ENCODE results near the gene KLK11.
"Not testable (repeated sequence)": the region's sequence is repeated elsewhere in the genome, so short reads cannot be mapped to it uniquely, and the experiment has no call there.

KLK11 gene

GRCh38 chr19:51002542-51003311 is 23.7 kb downstream of the KLK11 start:
- no peak for DNase-seq

- no peak for DNase-seq
Measured at GRCh38 chr19:51002089-51002532, 24.3 kb downstream of the KLK11 start.

GRCh38 chr19:51001515-51001914 is 24.9 kb downstream of the KLK11 start, which contains the start of gene KLK8:
KLK8 (minus strand) TSS chr19:51001604; CDS start chr19:51001167, 437 bp downstream.
- DNase-seq: no peak

GRCh38 chr19:51000981-51001380 is 25.4 kb downstream of the KLK11 start:
- DNase-seq: no peak

GRCh38 chr19:51000426-51000825 is 26.0 kb downstream of the KLK11 start:
- DNase-seq: no peak

GRCh38 chr19:50998686-50999085 is 27.7 kb downstream of the KLK11 start:
- DNase-seq: no peak

- DNase-seq: no peak
Measured at GRCh38 chr19:50998061-50998460, 28.4 kb downstream of the KLK11 start.

GRCh38 chr19:50994129-50994528 is 32.3 kb downstream of the KLK11 start:
- DNase-seq: no peak

GRCh38 chr19:50992666-50993035 is 33.8 kb downstream of the KLK11 start:
- no peak for DNase-seq

GRCh38 chr19:50984416-50984815 is 42.0 kb downstream of the KLK11 start:
- DNase-seq: not testable (repeated sequence)

- no peak for DNase-seq
Measured at GRCh38 chr19:50983625-50984292, 42.7 kb downstream of the KLK11 start, which contains the start of gene KLK7. KLK7 (minus strand) TSS chr19:50983917; CDS start chr19:50982399, 1,518 bp downstream.

- DNase-seq: no peak
Measured at GRCh38 chr19:50982186-50982585, 44.2 kb downstream of the KLK11 start.

- DNase-seq: no peak
Measured at GRCh38 chr19:50981587-50982146, 44.7 kb downstream of the KLK11 start.

- no peak for DNase-seq
Measured at GRCh38 chr19:50980208-50980607, 46.2 kb downstream of the KLK11 start.

- no peak for DNase-seq
Measured at GRCh38 chr19:50979758-50980157, 46.7 kb downstream of the KLK11 start.

- no peak for DNase-seq
Measured at GRCh38 chr19:50978772-50979390, 47.5 kb downstream of the KLK11 start.

- DNase-seq: no peak
Measured at GRCh38 chr19:50977626-50978025, 48.8 kb downstream of the KLK11 start.

GRCh38 chr19:50975766-50976165 is 50.6 kb downstream of the KLK11 start:
- no peak for DNase-seq

GRCh38 chr19:50974702-50975556 is 51.5 kb downstream of the KLK11 start:
- no peak for DNase-seq

GRCh38 chr19:50972795-50973376 is 53.5 kb downstream of the KLK11 start:
- no peak for DNase-seq

Measured in stimulated activated CD4-positive, alpha-beta T cell treated with anti-CD3 and anti-CD28 coated beads, Interleukin-12 subunit alpha, Interleukin-12 subunit beta, amount 100 ng/mL, for 4 hours (primary cell).